ENCODE data around the gene HIF1AN. TPM values are rescaled to one million over a fixed set of nuclear protein-coding genes. Genes with fewer than 3 reads are reported as not detected.

The HIF1AN gene
- total RNA-seq, 2 donors from 2014 or later: 28.9 to 42.4 TPM

GRCh38 chr10:100498059-100498458 lies 37.7 kb upstream of the HIF1AN start:
- Histone ChIP-seq H3K9ac (ENCODE audit: low read depth in 2 of 2, low read length in 2 of 2) (no peak overlapping the region), H3K36me3 (peaks cover 5% of the 10 kb centered on the region)

GRCh38 chr10:100501423-100501822 lies 34.3 kb upstream of the HIF1AN start:
- H3K27me3 ChIP-seq: no peaks in the 10 kb centered on the region
- no peak for TF ChIP-seq CTCF (IDR thresholded peaks at IDR 0.05)
- H3K9ac ChIP-seq (ENCODE audit: low read depth in 2 of 2, low read length in 2 of 2): no peak overlapping the region
- DNase-seq: no peak
- H3K9me3 ChIP-seq: no peaks in the 10 kb centered on the region
- H3K4me1 ChIP-seq: no peaks in the 10 kb centered on the region
- intact Hi-C loops (cut with DNase I): no loop called here
- H3K36me3 ChIP-seq: no peaks in the 10 kb centered on the region
- H3K4me3 ChIP-seq: no peak overlapping the region
- H3K27ac ChIP-seq: no peak overlapping the region

More at GRCh38 chr10:100498059-100498458, 37.7 kb upstream of the HIF1AN start:
- no peak overlapping the region for H3K27ac ChIP-seq
- TF ChIP-seq CTCF (IDR thresholded peaks at IDR 0.05): no peak
- intact Hi-C loops (cut with DNase I): no loop called here
- DNase-seq: no peak
- no peaks in the 10 kb centered on the region for H3K9me3 ChIP-seq
- H3K4me3 ChIP-seq: no peak overlapping the region
- no peaks in the 10 kb centered on the region for H3K27me3 ChIP-seq
- H3K4me1 ChIP-seq: no peaks in the 10 kb centered on the region

GRCh38 chr10:100502926-100503494 lies 32.7 kb upstream of the HIF1AN start:
- TF ChIP-seq CTCF (IDR thresholded peaks at IDR 0.05): no peak
- Histone ChIP-seq H3K4me1 (no peaks in the 10 kb centered on the region), H3K27me3 (no peaks in the 10 kb centered on the region), H3K27ac (no peak overlapping the region), H3K4me3 (no peak overlapping the region), H3K36me3 (no peaks in the 10 kb centered on the region), H3K9ac (ENCODE audit: low read depth in 2 of 2, low read length in 2 of 2) (no peak overlapping the region), H3K9me3 (no peaks in the 10 kb centered on the region)
- DNase-seq: no peak
- intact Hi-C loops (cut with DNase I): no loop called here

GRCh38 chr10:100504096-100504495 lies 31.6 kb upstream of the HIF1AN start:
- H3K9ac ChIP-seq (ENCODE audit: low read depth in 2 of 2, low read length in 2 of 2): no peak overlapping the region
- H3K27me3 ChIP-seq: no peaks in the 10 kb centered on the region
- no peak for DNase-seq
- no peak overlapping the region for H3K4me3 ChIP-seq
- H3K36me3 ChIP-seq: no peaks in the 10 kb centered on the region
- no peaks in the 10 kb centered on the region for H3K9me3 ChIP-seq
- no peak overlapping the region for H3K27ac ChIP-seq
- no peak for TF ChIP-seq CTCF (IDR thresholded peaks at IDR 0.05)
- intact Hi-C loops (cut with DNase I): no loop called here
- H3K4me1 ChIP-seq: no peaks in the 10 kb centered on the region

GRCh38 chr10:100505164-100505563 lies 30.6 kb upstream of the HIF1AN start:
- no peak for DNase-seq
- intact Hi-C loops (cut with DNase I): no loop called here
- no peaks in the 10 kb centered on the region for H3K27me3 ChIP-seq
- no peaks in the 10 kb centered on the region for H3K9me3 ChIP-seq
- TF ChIP-seq CTCF (IDR thresholded peaks at IDR 0.05): no peak
- H3K9ac ChIP-seq (ENCODE audit: low read depth in 2 of 2, low read length in 2 of 2): no peak overlapping the region
- H3K27ac ChIP-seq: no peak overlapping the region
- H3K4me3 ChIP-seq: no peak overlapping the region
- no peaks in the 10 kb centered on the region for H3K36me3 ChIP-seq
- H3K4me1 ChIP-seq: no peaks in the 10 kb centered on the region

All from colonic mucosa (tissue), 4 donors.